GM23338 (cell line): Measurements from ENCODE around the gene KRT83. TPM values are rescaled to one million over a fixed set of nuclear protein-coding genes. Genes with fewer than 3 reads are reported as not detected.

ENCODE experiments used
- ATAC-seq: fragments of 200-7000 bp; cut with Tn5 transposase; 3 replicates; pipeline ENCODE4 v1.9.1; 2020
- DNase-seq: peaks from one replicate; pipeline ENCODE4 v3.0.0-alpha.2; 2015; ENCODE audit warnings: low spot score
- H2AFZ ChIP-seq: fragments of 200-600 bp; sonication (generic); 2 replicates; pipeline ENCODE4 v1.8.0; 2016; ENCODE audit warnings: antibody characterized with exemption, mild to moderate bottlenecking, moderate library complexity
- H3F3A ChIP-seq: fragments of 200-600 bp; sonication (generic); replicated peaks from 2 replicates; pipeline ENCODE4 v1.8.0; 2017; ENCODE audit warnings: antibody characterized with exemption, mixed run types, low read depth
- H3K27ac ChIP-seq: fragments of 200-600 bp; sonication (generic); 2 replicates; pipeline ENCODE4 v1.6.1; 2016; ENCODE audit warnings: low read depth
- H3K27me3 ChIP-seq: fragments of 200-600 bp; sonication (generic); 2 replicates; pipeline ENCODE4 v1.8.0; 2016; ENCODE audit warnings: mild to moderate bottlenecking, mixed run types, moderate library complexity; ENCODE audit not compliant: insufficient read depth
- H3K36me3 ChIP-seq: fragments of 200-600 bp; sonication (generic); 2 replicates; pipeline ENCODE4 v1.8.0; 2016; ENCODE audit warnings: mild to moderate bottlenecking; ENCODE audit not compliant: insufficient read depth
- H3K4me1 ChIP-seq: fragments of 200-600 bp; sonication (generic); 2 replicates; pipeline ENCODE4 v1.8.0; 2016; ENCODE audit warnings: mild to moderate bottlenecking, moderate library complexity; ENCODE audit not compliant: insufficient read depth
- H3K4me2 ChIP-seq: fragments of 200-600 bp; sonication (generic); 2 replicates; pipeline ENCODE4 v1.7.1; 2017; ENCODE audit warnings: mixed run types
- H3K4me3 ChIP-seq: fragments of 200-600 bp; sonication (generic); 2 replicates; pipeline ENCODE4 v1.6.1; 2016; ENCODE audit warnings: mixed run types
- H3K79me2 ChIP-seq: fragments of 200-600 bp; sonication (generic); replicated peaks from 2 replicates; pipeline ENCODE4 v1.8.0; 2017; ENCODE audit warnings: mild to moderate bottlenecking; ENCODE audit not compliant: insufficient read depth
- H3K9me2 ChIP-seq: fragments of 200-600 bp; sonication (generic); 2 replicates; pipeline ENCODE4 v1.8.0; 2017; ENCODE audit not compliant: insufficient read depth
- H4K20me1 ChIP-seq: fragments of 200-600 bp; sonication (generic); replicated peaks from 2 replicates; pipeline ENCODE4 v1.8.0; 2017; ENCODE audit warnings: mild to moderate bottlenecking; ENCODE audit not compliant: insufficient read depth
- H3K27ac Mint-ChIP-seq: 2 replicates; pipeline ENCODE4 v1.8.0; 2020; ENCODE audit warnings: inconsistent platforms, mild to moderate bottlenecking, moderate library complexity, mixed read lengths
- H3K27me3 Mint-ChIP-seq: 3 replicates; pipeline ENCODE4 v1.8.0; 2022; ENCODE audit warnings: low read depth, mild to moderate bottlenecking, moderate library complexity, mixed read lengths, inconsistent platforms; ENCODE audit not compliant: insufficient read depth, poor library complexity
- H3K36me3 Mint-ChIP-seq: 3 replicates; pipeline ENCODE4 v1.8.0; 2021; ENCODE audit warnings: low read depth, mild to moderate bottlenecking, inconsistent platforms, moderate library complexity, mixed read lengths
- H3K4me1 Mint-ChIP-seq: 3 replicates; pipeline ENCODE4 v1.8.0; 2020; ENCODE audit warnings: mild to moderate bottlenecking, inconsistent platforms, mixed read lengths
- H3K4me3 Mint-ChIP-seq: 3 replicates; pipeline ENCODE4 v1.8.0; 2021; ENCODE audit warnings: moderate library complexity, mild to moderate bottlenecking, inconsistent platforms, mixed read lengths
- H3K9me3 Mint-ChIP-seq: 3 replicates; pipeline ENCODE4 v1.8.0; 2020; ENCODE audit warnings: moderate library complexity, mild to moderate bottlenecking, inconsistent platforms, mixed read lengths
- CREB1 ChIP-seq: fragments of 250-450 bp; sonication (Bioruptor Pico); IDR thresholded peaks from 2 replicates; pipeline ENCODE4 v1.5.0; 2020; ENCODE audit warnings: low read depth, mild to moderate bottlenecking, moderate library complexity
- ETS1 ChIP-seq: IDR thresholded peaks from 2 replicates; pipeline ENCODE4 v1.6.1; 2016; ENCODE audit warnings: antibody characterized with exemption
- EZH2 ChIP-seq: fragments of 200-600 bp; sonication (generic); IDR thresholded peaks from one replicate; pipeline ENCODE4 v1.8.0; 2017; ENCODE audit warnings: antibody characterized with exemption, mild to moderate bottlenecking, low read depth; ENCODE audit not compliant: unreplicated experiment
- EZH2phosphoT487 ChIP-seq: fragments of 200-600 bp; sonication (generic); IDR thresholded peaks from one replicate; pipeline ENCODE4 v1.8.1; 2018; ENCODE audit warnings: antibody characterized with exemption; ENCODE audit not compliant: unreplicated experiment
- JUNB ChIP-seq: IDR thresholded peaks from one replicate; pipeline ENCODE4 v1.6.1; 2016; ENCODE audit warnings: antibody characterized with exemption; ENCODE audit not compliant: unreplicated experiment
- NANOG ChIP-seq: IDR thresholded peaks from 2 replicates; pipeline ENCODE4 v1.6.1; 2016; ENCODE audit warnings: antibody characterized with exemption, borderline replicate concordance
- REST ChIP-seq: IDR thresholded peaks from one replicate; pipeline ENCODE4 v1.6.1; 2018; ENCODE audit warnings: antibody characterized with exemption; ENCODE audit not compliant: unreplicated experiment
- STAT1 ChIP-seq: IDR thresholded peaks from one replicate; pipeline ENCODE4 v1.6.1; 2016; ENCODE audit warnings: antibody characterized with exemption; ENCODE audit not compliant: unreplicated experiment
- ZNF114 ChIP-seq: fragments of 250-450 bp; sonication (Bioruptor Pico); IDR thresholded peaks from 2 replicates; pipeline ENCODE4 v1.5.0; 2020; ENCODE audit warnings: mild to moderate bottlenecking, moderate library complexity
- polyA plus RNA-seq: library from polyadenylated mRNA; unstranded; fragments of >200 nt; fragmentation: Nextera tagmentation; extraction: Ambion mirVana; gene quantifications from 2 replicates; pipeline ENCODE4 v1.2.1, GENCODE V29; 2016
- total RNA-seq: library from RNA; depleted of rRNA; stranded (reverse); fragments of >200 nt; shearing (Covaris generic); gene quantifications from 2 replicates; pipeline ENCODE4 v1.2.3, GENCODE V29; 2014
- TF ChIP-seq, protein P1 (sequence below): fragments of 250-450 bp; sonication (Bioruptor Pico); IDR thresholded peaks from 2 replicates; pipeline ENCODE4 v1.5.0; 2020; ENCODE audit warnings: mild to moderate bottlenecking, moderate library complexity

Gene KRT83
- total and polyA plus RNA-seq, 2 experiments from 2014 or later = not detected

GRCh38 chr12:52333321-52333720, 12.1 kb upstream of the KRT83 start:
- Histone ChIP-seq H3K4me2 (no peak overlapping the region), H3F3A (no peaks in the 10 kb centered on the region), H2AFZ (no peak overlapping the region), H3K27ac (no peak overlapping the region), H3K27me3 (no peaks in the 10 kb centered on the region), H3K4me3 (no peak overlapping the region), H3K79me2 (no peaks in the 10 kb centered on the region), H4K20me1 (no peaks in the 10 kb centered on the region), H3K36me3 (no peaks in the 10 kb centered on the region), H3K9me2 (no peaks in the 10 kb centered on the region), H3K4me1 (peaks cover 7% of the 10 kb centered on the region; the same call in 1 of the 2 replicates)
- Mint-ChIP-seq H3K27ac (no peak overlapping the region), H3K36me3 (no peaks in the 10 kb centered on the region), H3K27me3 (no peaks in the 10 kb centered on the region), H3K4me3 (no peak overlapping the region), H3K9me3 (no peaks in the 10 kb centered on the region), H3K4me1 (peaks cover 8% of the 10 kb centered on the region; the same call in 2 of the 3 replicates)
- DNase-seq = no peak
- TF ChIP-seq ZNF114 = no peak
- no peak for TF ChIP-seq CREB1
- no peak for TF ChIP-seq NANOG
- no peak for TF ChIP-seq EZH2phosphoT487
- TF ChIP-seq EZH2 = no peak
- no peak for TF ChIP-seq STAT1
- TF ChIP-seq ETS1 = no peak
- TF ChIP-seq, protein P1, sequence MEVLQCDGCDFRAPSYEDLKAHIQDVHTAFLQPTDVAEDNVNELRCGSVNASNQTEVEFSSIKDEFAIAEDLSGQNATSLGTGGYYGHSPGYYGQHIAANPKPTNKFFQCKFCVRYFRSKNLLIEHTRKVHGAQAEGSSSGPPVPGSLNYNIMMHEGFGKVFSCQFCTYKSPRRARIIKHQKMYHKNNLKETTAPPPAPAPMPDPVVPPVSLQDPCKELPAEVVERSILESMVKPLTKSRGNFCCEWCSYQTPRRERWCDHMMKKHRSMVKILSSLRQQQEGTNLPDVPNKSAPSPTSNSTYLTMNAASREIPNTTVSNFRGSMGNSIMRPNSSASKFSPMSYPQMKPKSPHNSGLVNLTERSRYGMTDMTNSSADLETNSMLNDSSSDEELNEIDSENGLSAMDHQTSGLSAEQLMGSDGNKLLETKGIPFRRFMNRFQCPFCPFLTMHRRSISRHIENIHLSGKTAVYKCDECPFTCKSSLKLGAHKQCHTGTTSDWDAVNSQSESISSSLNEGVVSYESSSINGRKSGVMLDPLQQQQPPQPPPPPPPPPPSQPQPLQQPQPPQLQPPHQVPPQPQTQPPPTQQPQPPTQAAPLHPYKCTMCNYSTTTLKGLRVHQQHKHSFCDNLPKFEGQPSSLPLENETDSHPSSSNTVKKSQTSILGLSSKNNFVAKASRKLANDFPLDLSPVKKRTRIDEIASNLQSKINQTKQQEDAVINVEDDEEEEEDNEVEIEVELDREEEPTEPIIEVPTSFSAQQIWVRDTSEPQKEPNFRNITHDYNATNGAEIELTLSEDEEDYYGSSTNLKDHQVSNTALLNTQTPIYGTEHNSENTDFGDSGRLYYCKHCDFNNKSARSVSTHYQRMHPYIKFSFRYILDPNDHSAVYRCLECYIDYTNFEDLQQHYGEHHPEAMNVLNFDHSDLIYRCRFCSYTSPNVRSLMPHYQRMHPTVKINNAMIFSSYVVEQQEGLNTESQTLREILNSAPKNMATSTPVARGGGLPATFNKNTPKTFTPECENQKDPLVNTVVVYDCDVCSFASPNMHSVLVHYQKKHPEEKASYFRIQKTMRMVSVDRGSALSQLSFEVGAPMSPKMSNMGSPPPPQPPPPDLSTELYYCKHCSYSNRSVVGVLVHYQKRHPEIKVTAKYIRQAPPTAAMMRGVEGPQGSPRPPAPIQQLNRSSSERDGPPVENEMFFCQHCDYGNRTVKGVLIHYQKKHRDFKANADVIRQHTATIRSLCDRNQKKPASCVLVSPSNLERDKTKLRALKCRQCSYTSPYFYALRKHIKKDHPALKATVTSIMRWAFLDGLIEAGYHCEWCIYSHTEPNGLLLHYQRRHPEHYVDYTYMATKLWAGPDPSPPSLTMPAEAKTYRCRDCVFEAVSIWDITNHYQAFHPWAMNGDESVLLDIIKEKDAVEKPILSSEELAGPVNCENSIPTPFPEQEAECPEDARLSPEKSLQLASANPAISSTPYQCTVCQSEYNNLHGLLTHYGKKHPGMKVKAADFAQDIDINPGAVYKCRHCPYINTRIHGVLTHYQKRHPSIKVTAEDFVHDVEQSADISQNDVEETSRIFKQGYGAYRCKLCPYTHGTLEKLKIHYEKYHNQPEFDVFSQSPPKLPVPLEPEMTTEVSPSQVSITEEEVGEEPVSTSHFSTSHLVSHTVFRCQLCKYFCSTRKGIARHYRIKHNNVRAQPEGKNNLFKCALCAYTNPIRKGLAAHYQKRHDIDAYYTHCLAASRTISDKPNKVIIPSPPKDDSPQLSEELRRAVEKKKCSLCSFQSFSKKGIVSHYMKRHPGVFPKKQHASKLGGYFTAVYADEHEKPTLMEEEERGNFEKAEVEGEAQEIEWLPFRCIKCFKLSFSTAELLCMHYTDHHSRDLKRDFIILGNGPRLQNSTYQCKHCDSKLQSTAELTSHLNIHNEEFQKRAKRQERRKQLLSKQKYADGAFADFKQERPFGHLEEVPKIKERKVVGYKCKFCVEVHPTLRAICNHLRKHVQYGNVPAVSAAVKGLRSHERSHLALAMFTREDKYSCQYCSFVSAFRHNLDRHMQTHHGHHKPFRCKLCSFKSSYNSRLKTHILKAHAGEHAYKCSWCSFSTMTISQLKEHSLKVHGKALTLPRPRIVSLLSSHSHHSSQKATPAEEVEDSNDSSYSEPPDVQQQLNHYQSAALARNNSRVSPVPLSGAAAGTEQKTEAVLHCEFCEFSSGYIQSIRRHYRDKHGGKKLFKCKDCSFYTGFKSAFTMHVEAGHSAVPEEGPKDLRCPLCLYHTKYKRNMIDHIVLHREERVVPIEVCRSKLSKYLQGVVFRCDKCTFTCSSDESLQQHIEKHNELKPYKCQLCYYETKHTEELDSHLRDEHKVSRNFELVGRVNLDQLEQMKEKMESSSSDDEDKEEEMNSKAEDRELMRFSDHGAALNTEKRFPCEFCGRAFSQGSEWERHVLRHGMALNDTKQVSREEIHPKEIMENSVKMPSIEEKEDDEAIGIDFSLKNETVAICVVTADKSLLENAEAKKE (CRISPR knock-in tag) = no peak
- no peak for TF ChIP-seq JUNB
- TF ChIP-seq REST = no peak
- no peak for ATAC-seq
